MV-4-11 (cell line): ENCODE measurements around the gene DDAH2.

Experiments
- DNase-seq: peaks from one replicate; lab custom pipeline; 2025; lab: John Stamatoyannopoulos, UW

DDAH2 gene

DNA sequence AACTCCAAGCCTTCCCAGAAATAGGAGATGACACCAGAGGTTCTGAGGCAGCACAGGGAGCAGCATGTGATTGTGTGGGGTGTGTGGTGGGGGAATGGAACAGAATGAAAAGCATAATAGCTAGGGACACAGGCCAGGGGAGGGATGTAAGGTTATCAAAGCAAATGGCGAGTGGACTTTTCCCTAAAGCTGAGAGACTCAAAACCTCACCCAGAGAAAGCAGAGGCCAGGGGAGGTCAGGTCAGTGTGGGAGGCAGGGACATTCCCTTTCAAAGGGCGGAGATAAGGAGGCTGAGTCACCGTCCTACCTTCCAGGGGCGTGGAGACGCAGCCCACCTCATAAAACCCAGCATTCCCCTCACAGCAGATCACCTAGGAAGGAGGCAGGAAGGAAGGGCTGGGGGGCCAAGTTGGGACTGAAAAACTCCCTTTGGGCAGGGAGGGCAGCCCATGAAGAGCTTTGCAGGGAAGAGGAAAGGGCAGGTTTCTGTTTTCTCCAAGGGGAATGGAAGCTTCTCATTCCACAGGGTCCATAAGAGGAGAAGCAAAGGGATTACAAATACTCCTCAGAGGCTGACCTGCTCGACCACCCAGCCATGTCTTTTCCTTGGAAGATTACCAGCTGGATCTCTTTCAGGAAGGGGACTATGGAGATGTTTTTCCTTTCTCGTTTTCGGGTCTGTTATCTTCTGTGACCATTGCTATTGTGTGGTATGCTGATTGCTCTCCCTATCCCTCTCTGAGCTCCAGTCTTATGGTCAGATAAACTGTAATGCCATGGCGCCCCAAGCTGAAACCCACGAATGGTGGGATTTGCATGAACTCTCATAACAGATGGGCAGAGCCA, 38.6 kb downstream of the DDAH2 start:
- DNase-seq: no peak

DNA sequence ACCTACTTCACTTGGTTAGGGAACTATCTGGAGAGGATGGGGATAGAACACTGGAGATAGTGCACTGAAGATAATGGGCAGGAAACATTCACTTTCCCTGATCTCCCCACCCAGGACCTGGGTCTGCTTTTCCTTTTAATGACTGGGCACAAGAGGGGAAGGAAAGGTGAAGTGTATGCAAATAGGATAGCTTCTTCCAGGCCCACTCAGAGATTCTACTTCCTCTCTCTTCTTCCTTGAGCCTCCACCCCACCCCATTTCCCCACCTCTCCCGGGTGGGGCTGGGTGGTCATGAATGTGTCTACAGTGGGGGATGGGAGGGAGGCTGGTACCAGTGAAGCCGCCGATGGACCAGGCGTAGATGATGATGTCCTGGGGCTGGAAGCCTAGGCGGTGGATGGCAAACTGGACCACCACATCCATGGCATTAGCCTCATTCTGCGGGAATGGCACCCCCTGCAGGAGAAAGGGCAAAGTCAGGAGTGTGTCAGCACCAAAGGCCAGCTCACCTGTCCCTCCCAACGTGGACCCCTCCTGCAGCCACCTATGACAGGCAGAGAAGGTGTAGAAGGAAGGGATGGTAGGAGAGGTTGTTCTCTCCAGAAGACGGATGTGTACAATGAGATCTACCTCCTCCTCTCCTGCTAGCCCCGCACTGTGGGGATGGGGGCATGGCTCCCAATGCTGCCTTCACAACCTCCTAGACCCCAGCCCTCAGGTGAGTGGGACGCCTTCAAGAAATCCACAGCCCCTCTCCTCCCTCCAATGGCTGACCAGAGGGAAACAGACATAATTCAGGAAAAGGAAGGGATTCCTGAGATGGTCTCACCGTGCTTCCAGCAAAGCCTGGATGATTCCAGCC, 39.6 kb downstream of the DDAH2 start:
- no peak for DNase-seq

DNA sequence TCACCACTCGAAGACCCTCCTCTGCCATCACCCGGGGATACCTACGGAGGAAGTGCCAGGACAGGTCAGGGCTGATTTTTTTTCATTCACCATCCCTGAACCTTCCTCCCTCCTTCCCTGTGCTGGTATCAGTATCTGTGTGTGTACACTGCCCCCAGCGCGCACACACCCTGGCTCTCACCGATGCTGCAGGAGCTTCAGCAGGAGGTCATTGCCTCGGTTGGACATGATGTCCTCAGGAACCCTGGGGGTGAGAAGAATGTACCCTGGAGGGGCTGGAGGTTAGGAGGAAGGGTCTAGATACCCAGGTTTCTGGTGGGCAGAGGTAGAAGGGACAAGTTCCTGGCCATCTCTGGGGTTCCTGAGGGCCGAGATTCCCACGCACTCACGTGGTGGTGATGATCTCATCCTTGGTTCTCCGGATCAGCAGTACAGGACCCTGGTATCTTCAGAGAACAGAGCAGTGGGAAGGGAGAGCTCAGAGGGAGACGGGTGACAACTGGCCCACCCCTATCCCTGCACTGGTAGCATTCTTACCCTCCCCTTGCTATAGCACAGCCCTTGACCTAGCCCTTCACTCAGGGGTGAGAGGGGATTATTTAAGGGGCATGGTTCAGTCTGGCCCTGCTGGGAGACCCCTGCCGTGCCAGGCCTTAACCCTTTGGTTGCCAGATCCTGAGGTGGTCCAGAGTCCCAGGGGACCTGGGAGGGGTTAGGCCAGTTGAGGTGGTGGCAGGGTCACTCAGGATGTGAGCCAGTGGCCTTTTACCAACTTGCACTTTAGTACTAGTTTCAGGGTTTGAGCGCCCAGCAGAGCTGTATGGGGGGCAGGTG, 41.0 kb downstream of the DDAH2 start:
- no peak for DNase-seq

DNA sequence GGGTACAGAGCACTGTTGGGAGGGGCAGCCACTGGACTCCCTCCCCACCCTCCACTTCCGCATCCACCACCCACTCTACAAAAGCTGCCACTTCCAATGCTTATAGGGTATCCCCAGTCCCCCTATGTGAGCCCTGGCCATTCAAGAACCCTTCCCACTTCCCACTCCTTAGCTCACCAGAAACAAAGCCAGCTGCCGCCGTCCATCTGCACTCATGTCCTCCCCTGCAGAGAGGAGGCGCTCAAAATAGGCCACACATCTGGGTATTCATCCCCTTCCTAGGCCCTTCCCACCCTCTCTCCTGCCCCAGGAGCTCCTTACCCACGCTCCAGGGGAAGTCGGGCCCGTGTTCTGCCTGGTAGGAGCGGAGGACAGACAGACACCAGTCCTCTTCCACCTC, 41.8 kb downstream of the DDAH2 start:
- no peak for DNase-seq

DNA sequence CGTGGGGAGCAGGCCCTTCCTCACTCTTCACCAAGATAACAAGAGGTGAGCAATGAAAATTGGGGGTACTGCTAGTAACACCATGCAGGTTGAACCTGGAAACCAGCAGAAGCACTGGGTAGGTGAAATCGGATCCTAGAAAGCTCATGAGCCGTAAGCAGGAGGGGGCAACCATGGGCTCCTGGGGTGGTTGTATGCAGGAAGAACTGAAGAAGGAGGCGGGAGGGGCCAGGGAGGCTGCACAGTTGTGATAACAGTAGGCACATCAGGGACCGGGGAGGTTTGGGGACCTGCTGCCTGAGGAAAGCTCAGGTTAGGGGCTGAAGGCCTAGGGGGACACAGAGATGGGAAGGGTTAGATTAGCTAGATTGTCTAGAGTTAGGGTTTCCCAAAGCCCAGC, 42.6 kb downstream of the DDAH2 start:
- no peak for DNase-seq

DNA sequence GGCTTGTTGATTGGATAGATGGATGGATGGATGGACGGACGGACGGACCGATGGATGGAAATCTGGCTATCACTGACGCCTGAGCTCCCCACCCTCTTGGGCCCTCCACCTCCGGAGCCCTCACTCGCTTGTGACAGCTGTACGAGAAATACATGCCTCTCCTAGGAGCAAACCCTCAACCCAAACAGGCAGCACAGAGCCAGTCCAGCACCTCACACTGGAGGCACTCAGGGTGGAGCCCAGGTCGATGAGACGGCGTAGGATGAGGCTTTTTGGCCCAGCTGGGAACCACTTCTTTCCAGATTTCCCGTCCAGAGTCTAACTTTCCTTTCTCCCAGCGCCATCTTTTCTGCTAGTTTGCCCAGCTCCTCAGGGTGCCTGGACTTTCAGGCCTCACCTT, 45.5 kb downstream of the DDAH2 start:
- DNase-seq: no peak

DNA sequence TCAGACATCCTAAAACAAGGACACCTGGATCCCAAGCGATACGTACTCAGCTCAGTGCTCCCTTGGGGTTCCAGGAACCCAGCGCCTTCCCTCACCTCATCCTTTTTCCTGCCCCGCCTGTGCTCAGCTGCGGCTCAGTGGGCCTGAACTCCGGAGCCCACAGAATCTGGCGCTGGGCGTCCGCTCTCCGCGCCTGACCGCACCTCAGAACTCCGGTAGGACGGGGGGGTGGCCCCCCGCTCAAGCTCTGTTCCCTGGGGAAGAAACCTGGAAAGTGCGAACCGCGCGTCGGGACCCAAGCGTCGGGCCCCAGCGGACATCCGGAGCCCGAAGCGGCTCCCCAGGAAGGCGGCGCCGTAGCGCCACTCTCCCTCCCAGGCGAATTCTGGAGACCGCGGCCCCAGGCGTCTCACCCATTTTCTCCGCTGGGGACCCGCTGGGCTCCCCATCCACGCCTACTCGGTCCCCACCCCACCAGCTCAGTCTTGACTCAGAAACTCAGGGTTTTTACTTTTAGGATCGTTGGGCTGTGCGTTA, 47.9 kb downstream of the DDAH2 start:
- peak; percentile 11 for DNase-seq

DNA sequence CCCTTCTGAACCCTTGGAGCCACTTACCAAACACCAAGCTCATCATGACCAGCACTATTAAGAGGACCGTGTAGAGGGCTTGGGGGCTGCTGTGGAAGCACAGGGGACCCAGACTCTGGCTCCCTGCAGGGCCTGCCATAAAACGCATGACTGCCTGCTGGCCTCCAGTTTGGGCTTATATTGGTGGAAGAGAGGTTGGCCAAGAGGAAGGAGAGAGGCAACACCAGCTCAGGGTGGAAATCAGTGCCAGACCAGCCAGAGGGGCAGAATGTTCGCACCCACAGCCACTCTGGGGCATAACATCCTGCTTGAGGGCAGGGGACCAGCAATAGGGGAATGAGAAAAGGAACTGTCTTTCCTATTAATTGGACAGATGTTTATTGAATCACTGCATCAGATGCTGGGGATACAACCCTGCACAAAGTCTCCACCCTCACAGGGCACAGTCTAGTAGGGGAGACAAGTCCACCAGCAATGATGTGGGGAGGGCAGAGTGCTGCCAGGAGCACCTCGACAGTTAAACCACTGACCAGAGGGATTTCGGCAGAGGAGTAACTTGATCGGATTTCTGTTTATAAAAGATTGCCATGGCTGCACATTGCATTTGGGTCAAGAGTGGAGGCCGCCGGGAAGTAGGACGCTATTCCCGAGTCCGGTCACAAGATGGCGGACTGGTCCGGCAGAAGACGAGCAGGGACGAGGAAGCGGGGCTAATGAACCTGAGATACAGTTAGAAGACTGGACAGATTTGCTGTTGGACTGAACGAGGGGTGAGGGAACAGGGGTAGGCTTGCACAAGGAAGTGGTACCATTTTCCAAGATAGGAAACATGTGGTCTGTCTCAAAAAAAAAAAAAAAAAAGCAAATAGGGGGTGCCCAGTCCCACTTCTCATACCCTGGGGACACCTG, 48.6 kb downstream of the DDAH2 start, which contains the start of gene LY6G5C:
TSS of gene LY6G5C (minus strand) at position 842 of the 909 bp plus-strand sequence. CDS start at position 148, 694 bp downstream.
- peak; percentile 71 for DNase-seq

DNA sequence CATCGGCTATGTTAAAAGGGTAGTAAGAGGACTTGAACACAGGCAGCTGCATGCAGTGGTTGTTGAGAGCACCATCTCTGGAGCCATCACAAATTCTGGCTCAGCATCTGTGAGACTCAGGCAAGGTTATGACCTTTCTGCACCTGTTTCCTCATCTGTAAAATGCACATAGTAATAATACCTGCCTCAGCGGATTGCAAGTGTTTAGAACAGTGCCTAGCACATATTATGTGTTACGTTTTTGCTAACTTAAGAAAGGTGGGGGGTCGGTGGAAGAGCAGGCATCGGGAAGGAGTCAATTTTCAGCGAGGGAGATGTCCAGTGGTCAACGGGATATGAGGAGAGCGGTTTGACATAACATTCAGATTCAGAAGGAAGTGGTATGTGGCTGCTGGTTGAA, 51.1 kb downstream of the DDAH2 start:
- no peak for DNase-seq
